ENCODE measurements around the gene RPL14. TPM values are rescaled to one million over a fixed set of nuclear protein-coding genes. Genes with fewer than 3 reads are reported as not detected.

RPL14 gene
- total and polyA plus RNA-seq, 4 donors, result 82.6 to 383 (median 185) TPM

- Histone ChIP-seq H3K36me3 (ENCODE audit: control insufficient read depth in 4 of 4, insufficient read depth in 3 of 4, low read depth in 1 of 4, low read length in 3 of 4) (no peaks in the 10 kb centered on the region), H3K27ac (ENCODE audit: low read depth in 1 of 2, low read length in 2 of 2) (no peak overlapping the region), H3K9me3 (ENCODE audit: control insufficient read depth in 4 of 4, low read length in 3 of 4) (no peaks in the 10 kb centered on the region), H3K4me3 (ENCODE audit: low read depth in 1 of 3, low read length in 3 of 3) (no peak overlapping the region), H3K27me3 (ENCODE audit: control insufficient read depth in 4 of 4, insufficient read depth in 4 of 4, low read length in 3 of 4) (no peaks in the 10 kb centered on the region), H3K4me1 (ENCODE audit: control insufficient read depth in 4 of 4, insufficient read depth in 4 of 4, low read length in 3 of 4) (no peaks in the 10 kb centered on the region), H3K9ac (ENCODE audit: low read depth in 1 of 2, low read length in 2 of 2) (no peak overlapping the region)
- no peak for DNase-seq (ENCODE audit: low spot score)
- TF ChIP-seq FOXA2 (IDR thresholded peaks at IDR 0.05), result no peak
- no peak for TF ChIP-seq TAF1 (conservative IDR thresholded peaks at IDR 0.05)
- no peak for TF ChIP-seq FOXA1 (IDR thresholded peaks at IDR 0.05)
- no peak for TF ChIP-seq CTCF (IDR thresholded peaks at IDR 0.05; ENCODE audit: low read depth, low read length, missing input control)
- no peak for TF ChIP-seq NR2F2 (IDR thresholded peaks at IDR 0.05)
- no peak for TF ChIP-seq YY1 (IDR thresholded peaks at IDR 0.05)
- no peak for TF ChIP-seq ZBTB33 (IDR thresholded peaks at IDR 0.05)
- no peak for TF ChIP-seq SP1 (IDR thresholded peaks at IDR 0.05)
- TF ChIP-seq EGR1 (IDR thresholded peaks at IDR 0.05; ENCODE audit: low read depth in 2 of 2), result no peak
- TF ChIP-seq RAD21 (IDR thresholded peaks at IDR 0.05), result no peak
- TF ChIP-seq REST (IDR thresholded peaks at IDR 0.05), result no peak
- no peak for TF ChIP-seq GABPA (IDR thresholded peaks at IDR 0.05 in 1 of 2, conservative IDR thresholded peaks at IDR 0.05 in 1 of 2)
- no peak for TF ChIP-seq MAX (IDR thresholded peaks at IDR 0.05)
- no peak for TF ChIP-seq HNF4G (IDR thresholded peaks at IDR 0.05)
- TF ChIP-seq HNF4A (conservative IDR thresholded peaks at IDR 0.05), result no peak
- TF ChIP-seq RXRA (IDR thresholded peaks at IDR 0.05), result no peak
- no peak for TF ChIP-seq JUND (IDR thresholded peaks at IDR 0.05)
- no peak for TF ChIP-seq ATF3 (IDR thresholded peaks at IDR 0.05)
- 73% methylated on average over 2 of the region's 2 CpGs for WGBS
These were observed 37.6 kb downstream of the RPL14 start for GRCh38 chr3:40494698-40495097.
